ENCODE results near the gene SMCO4. TPM values are rescaled to one million over a fixed set of nuclear protein-coding genes. Genes with fewer than 3 reads are reported as not detected.

The SMCO4 gene
- total RNA-seq, 1 experiment from 2014 or later, result 14.1 TPM

DNA sequence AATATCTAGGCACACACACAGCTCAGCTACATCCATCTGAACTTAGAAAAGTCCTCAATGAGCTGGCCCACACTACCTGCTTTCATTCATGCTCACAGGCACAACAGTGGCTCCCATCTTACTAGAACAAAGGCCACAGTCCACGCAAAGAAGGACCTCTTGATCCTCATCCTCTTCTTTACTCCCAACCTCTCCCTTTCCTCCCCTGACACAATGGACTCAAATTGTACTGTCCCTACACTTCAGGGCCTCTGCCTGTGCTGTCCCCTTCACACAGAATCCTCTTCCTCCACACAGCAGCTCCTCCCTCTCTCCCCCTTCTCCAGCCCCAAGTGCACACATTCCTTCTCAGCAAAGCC lies 12.7 kb downstream of the SMCO4 start:
- DNase-seq (ENCODE audit: low read depth, low spot score), result no peak
- Histone ChIP-seq H3K36me3 (ENCODE audit: control insufficient read depth, insufficient read depth, low read length) (no peaks in the 10 kb centered on the region), H3K27me3 (ENCODE audit: control insufficient read depth, insufficient read depth, low read length) (no peaks in the 10 kb centered on the region), H3K27ac (ENCODE audit: low read length) (no peak overlapping the region), H3K4me3 (ENCODE audit: low read depth in 2 of 2, low read length in 2 of 2) (no peak overlapping the region), H3K4me1 (ENCODE audit: control insufficient read depth, insufficient read depth, low read length) (no peaks in the 10 kb centered on the region), H3K9me3 (ENCODE audit: control insufficient read depth, insufficient read depth, low read depth, low read length) (no peaks in the 10 kb centered on the region)
- ChIA-PET CTCF (no interaction called here), POLR2A (no interaction called here)
- no TSS peak for BruUV-seq (replicated peaks)
- in situ Hi-C loops (cut with HindIII; ENCODE audit: low pct_unique_long_range_greater_than_20kb, low sequenced_read_pairs) (no loop called here), intact Hi-C loops (cut with micrococcal nuclease; ENCODE audit: unreplicated experiment) (no loop called here)
- TF ChIP-seq, protein P1, sequence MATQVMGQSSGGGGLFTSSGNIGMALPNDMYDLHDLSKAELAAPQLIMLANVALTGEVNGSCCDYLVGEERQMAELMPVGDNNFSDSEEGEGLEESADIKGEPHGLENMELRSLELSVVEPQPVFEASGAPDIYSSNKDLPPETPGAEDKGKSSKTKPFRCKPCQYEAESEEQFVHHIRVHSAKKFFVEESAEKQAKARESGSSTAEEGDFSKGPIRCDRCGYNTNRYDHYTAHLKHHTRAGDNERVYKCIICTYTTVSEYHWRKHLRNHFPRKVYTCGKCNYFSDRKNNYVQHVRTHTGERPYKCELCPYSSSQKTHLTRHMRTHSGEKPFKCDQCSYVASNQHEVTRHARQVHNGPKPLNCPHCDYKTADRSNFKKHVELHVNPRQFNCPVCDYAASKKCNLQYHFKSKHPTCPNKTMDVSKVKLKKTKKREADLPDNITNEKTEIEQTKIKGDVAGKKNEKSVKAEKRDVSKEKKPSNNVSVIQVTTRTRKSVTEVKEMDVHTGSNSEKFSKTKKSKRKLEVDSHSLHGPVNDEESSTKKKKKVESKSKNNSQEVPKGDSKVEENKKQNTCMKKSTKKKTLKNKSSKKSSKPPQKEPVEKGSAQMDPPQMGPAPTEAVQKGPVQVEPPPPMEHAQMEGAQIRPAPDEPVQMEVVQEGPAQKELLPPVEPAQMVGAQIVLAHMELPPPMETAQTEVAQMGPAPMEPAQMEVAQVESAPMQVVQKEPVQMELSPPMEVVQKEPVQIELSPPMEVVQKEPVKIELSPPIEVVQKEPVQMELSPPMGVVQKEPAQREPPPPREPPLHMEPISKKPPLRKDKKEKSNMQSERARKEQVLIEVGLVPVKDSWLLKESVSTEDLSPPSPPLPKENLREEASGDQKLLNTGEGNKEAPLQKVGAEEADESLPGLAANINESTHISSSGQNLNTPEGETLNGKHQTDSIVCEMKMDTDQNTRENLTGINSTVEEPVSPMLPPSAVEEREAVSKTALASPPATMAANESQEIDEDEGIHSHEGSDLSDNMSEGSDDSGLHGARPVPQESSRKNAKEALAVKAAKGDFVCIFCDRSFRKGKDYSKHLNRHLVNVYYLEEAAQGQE (IDR thresholded peaks at IDR 0.05; ENCODE audit: insufficient read depth in 1 of 2, low read depth in 2 of 2, low read length in 1 of 2), result no peak
- TF ChIP-seq SIN3A (IDR thresholded peaks at IDR 0.05; ENCODE audit: borderline replicate concordance, insufficient read depth, low read depth, low read length) (no peak), POLR2AphosphoS5 (IDR thresholded peaks at IDR 0.05; ENCODE audit: low read depth, low read length) (no peak)
- TF ChIP-seq, protein P2, sequence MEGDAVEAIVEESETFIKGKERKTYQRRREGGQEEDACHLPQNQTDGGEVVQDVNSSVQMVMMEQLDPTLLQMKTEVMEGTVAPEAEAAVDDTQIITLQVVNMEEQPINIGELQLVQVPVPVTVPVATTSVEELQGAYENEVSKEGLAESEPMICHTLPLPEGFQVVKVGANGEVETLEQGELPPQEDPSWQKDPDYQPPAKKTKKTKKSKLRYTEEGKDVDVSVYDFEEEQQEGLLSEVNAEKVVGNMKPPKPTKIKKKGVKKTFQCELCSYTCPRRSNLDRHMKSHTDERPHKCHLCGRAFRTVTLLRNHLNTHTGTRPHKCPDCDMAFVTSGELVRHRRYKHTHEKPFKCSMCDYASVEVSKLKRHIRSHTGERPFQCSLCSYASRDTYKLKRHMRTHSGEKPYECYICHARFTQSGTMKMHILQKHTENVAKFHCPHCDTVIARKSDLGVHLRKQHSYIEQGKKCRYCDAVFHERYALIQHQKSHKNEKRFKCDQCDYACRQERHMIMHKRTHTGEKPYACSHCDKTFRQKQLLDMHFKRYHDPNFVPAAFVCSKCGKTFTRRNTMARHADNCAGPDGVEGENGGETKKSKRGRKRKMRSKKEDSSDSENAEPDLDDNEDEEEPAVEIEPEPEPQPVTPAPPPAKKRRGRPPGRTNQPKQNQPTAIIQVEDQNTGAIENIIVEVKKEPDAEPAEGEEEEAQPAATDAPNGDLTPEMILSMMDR (IDR thresholded peaks at IDR 0.05), result no peak
- ATAC-seq, result no peak

DNA sequence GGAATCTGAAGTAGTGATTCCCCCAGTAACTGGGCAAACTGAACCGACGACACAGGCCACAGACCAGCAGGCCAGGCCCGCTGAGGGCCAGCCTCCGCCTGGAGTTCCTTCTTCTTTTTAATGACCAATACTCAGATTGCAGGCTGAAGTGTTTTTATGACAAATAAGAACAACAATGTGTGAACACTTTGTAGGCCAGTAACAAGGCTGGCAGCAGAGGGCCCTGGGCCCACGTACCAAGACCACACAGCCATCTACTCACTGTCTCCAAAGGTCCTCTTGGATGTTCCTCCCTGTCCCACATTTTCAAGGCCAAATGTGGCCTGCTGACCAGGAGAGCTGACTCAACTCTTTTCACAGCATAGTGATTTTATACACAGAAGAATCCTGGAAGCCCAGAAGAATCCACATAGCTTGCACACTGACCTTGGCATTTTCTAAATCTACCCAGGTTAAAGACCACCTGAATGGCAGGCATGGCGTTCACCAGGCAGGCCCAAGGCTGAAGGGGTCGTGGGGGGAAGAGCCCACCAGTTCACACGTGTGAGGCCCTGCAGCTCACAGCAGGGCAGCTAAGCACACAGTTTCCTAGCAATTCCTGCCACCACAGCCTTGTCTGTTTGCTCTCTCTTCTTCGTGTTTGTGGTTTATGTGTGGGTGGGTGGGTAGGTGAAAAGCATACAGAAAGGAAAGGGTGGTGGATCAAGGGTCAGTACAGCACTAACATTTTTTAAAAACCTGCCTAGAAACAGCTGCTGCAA lies 13.3 kb downstream of the SMCO4 start:
- Histone ChIP-seq H3K9me3 (ENCODE audit: control insufficient read depth, insufficient read depth, low read depth, low read length) (no peaks in the 10 kb centered on the region), H3K36me3 (ENCODE audit: control insufficient read depth, insufficient read depth, low read length) (no peaks in the 10 kb centered on the region), H3K27me3 (ENCODE audit: control insufficient read depth, insufficient read depth, low read length) (no peaks in the 10 kb centered on the region), H3K27ac (ENCODE audit: low read length) (no peak overlapping the region), H3K4me1 (ENCODE audit: control insufficient read depth, insufficient read depth, low read length) (no peaks in the 10 kb centered on the region), H3K4me3 (ENCODE audit: low read depth in 2 of 2, low read length in 2 of 2) (no peak overlapping the region)
- no peak for DNase-seq (ENCODE audit: low read depth, low spot score)
- ATAC-seq, result no peak
- no TSS peak for BruUV-seq (replicated peaks)
- intact Hi-C loops (cut with micrococcal nuclease; ENCODE audit: unreplicated experiment), result no loop called here
- CTCF ChIA-PET, result no interaction called here
- in situ Hi-C loops (cut with HindIII; ENCODE audit: low pct_unique_long_range_greater_than_20kb, low sequenced_read_pairs), result no loop called here
- POLR2A ChIA-PET, result no interaction called here
- no peak for TF ChIP-seq SIN3A (IDR thresholded peaks at IDR 0.05; ENCODE audit: borderline replicate concordance, insufficient read depth, low read depth, low read length)
- no peak for TF ChIP-seq POLR2AphosphoS5 (IDR thresholded peaks at IDR 0.05; ENCODE audit: low read depth, low read length)
- TF ChIP-seq TCF7L2 (IDR thresholded peaks at IDR 0.05; ENCODE audit: low read depth, low read length), result no peak
- TF ChIP-seq, protein P2 (IDR thresholded peaks at IDR 0.05), result no peak
- TF ChIP-seq, protein P1 (IDR thresholded peaks at IDR 0.05; ENCODE audit: insufficient read depth in 1 of 2, low read depth in 2 of 2, low read length in 1 of 2), result no peak

Data from Panc1 (cell line).